Nephron progenitor cell (in vitro differentiated cells): ENCODE measurements around the gene HTR1D.

Source experiments
- DNase-seq: peaks from one replicate; pipeline ENCODE4 v3.0.0; 2021
- H3K27ac Mint-ChIP-seq: 2 replicates; pipeline ENCODE4 v1.8.0; 2021; ENCODE audit warnings: mild to moderate bottlenecking, moderate library complexity, mixed read lengths
- H3K27me3 Mint-ChIP-seq: 2 replicates; pipeline ENCODE4 v1.8.0; 2021; ENCODE audit warnings: mild to moderate bottlenecking, low read depth, mixed read lengths; ENCODE audit not compliant: poor library complexity
- H3K36me3 Mint-ChIP-seq: 2 replicates; pipeline ENCODE4 v1.8.0; 2021; ENCODE audit warnings: low read depth, mixed read lengths
- H3K4me1 Mint-ChIP-seq: 2 replicates; pipeline ENCODE4 v1.8.0; 2021; ENCODE audit warnings: mixed read lengths
- H3K4me3 Mint-ChIP-seq: 2 replicates; pipeline ENCODE4 v1.8.0; 2021; ENCODE audit warnings: mild to moderate bottlenecking, moderate library complexity, mixed read lengths
- H3K9me3 Mint-ChIP-seq: 2 replicates; pipeline ENCODE4 v1.8.0; 2021; ENCODE audit warnings: mild to moderate bottlenecking, moderate library complexity, mixed read lengths
- TF ChIP-seq, protein P1 (sequence below): fragments of 200-600 bp; sonication (generic); IDR thresholded peaks from 2 replicates; pipeline ENCODE4 v1.5.0; 2021; ENCODE audit warnings: antibody characterized with exemption

Gene HTR1D

DNA sequence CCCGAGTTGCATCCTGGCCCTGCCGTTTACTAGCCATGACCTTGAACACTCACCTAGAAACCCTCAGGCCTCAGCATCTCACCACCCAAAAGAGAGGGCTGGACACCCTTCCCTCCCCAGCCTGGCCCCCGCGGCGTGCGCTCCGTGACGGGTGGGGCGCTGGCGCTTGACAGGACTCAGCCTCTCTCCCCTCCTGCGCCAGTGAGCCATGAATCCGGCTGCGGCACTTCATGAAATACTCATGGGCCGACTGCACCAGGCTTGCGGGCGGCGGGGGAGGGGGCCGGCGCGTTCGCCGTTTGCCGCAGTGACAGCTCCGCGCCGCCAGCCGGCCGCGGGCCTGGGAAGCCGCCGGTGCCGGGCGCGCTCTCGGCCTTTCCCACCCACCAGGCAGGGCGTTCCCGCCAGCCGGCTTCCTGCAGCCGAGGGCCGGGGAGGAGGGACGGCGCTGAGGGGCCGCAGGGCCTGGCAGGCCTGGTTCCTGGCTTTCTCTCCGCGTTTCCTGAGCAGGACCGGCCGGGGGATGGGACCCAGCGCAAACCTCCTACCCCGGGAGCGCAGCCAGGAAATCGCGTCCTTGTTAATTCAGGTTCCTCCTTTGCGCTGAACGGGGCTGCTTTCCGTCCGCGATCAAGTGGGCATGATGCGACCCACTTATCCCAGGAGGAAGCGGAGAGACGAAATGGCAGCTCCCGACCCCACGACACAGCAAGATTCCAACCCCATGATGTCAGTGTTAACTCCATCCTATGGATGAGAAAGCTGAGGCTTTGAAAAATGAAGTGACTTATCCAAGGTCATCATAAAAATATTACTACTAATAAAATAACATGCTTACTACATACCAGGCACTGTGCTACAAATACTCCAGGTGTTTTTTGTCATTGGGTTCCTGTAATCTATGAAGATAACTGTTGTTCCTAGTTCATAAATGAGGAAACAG, 39.6 kb downstream of the HTR1D start:
- peak overlapping the region; percentile 85 for H3K4me3 Mint-ChIP-seq
- TF ChIP-seq, protein P1, sequence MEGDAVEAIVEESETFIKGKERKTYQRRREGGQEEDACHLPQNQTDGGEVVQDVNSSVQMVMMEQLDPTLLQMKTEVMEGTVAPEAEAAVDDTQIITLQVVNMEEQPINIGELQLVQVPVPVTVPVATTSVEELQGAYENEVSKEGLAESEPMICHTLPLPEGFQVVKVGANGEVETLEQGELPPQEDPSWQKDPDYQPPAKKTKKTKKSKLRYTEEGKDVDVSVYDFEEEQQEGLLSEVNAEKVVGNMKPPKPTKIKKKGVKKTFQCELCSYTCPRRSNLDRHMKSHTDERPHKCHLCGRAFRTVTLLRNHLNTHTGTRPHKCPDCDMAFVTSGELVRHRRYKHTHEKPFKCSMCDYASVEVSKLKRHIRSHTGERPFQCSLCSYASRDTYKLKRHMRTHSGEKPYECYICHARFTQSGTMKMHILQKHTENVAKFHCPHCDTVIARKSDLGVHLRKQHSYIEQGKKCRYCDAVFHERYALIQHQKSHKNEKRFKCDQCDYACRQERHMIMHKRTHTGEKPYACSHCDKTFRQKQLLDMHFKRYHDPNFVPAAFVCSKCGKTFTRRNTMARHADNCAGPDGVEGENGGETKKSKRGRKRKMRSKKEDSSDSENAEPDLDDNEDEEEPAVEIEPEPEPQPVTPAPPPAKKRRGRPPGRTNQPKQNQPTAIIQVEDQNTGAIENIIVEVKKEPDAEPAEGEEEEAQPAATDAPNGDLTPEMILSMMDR: no peak
- H3K4me1 Mint-ChIP-seq: peaks cover 18% of the 10 kb centered on the region
- peak; percentile 85 for DNase-seq
- peaks cover 61% of the 10 kb centered on the region for H3K27me3 Mint-ChIP-seq
- H3K9me3 Mint-ChIP-seq: no peaks in the 10 kb centered on the region
- H3K27ac Mint-ChIP-seq: no peak overlapping the region
- no peaks in the 10 kb centered on the region for H3K36me3 Mint-ChIP-seq

GRCh38 chr1:23177031-23177430, 40.3 kb downstream of the HTR1D start:
- Mint-ChIP-seq H3K36me3 (no peaks in the 10 kb centered on the region), H3K27ac (no peak overlapping the region), H3K27me3 (peaks cover 57% of the 10 kb centered on the region)

GRCh38 chr1:23174426-23175110, 42.7 kb downstream of the HTR1D start:
- H3K9me3 Mint-ChIP-seq: no peaks in the 10 kb centered on the region
- H3K4me3 Mint-ChIP-seq: no peak overlapping the region
- no peaks in the 10 kb centered on the region for H3K36me3 Mint-ChIP-seq
- H3K27me3 Mint-ChIP-seq: peaks cover 48% of the 10 kb centered on the region
- no peak overlapping the region for H3K27ac Mint-ChIP-seq
- TF ChIP-seq, protein P1: no peak
- peaks cover 25% of the 10 kb centered on the region for H3K4me1 Mint-ChIP-seq
- no peak for DNase-seq

More at GRCh38 chr1:23177031-23177430, 40.3 kb downstream of the HTR1D start:
- Mint-ChIP-seq H3K4me3 (peak overlapping the region; percentile 74), H3K4me1 (peaks cover 18% of the 10 kb centered on the region), H3K9me3 (no peaks in the 10 kb centered on the region)
- TF ChIP-seq, protein P1: no peak
- no peak for DNase-seq

GRCh38 chr1:23171181-23171755, 46.0 kb downstream of the HTR1D start:
- Mint-ChIP-seq H3K27ac (no peak overlapping the region), H3K36me3 (no peaks in the 10 kb centered on the region), H3K4me3 (no peak overlapping the region), H3K4me1 (peaks cover 22% of the 10 kb centered on the region), H3K9me3 (no peaks in the 10 kb centered on the region), H3K27me3 (peaks cover 22% of the 10 kb centered on the region)
- TF ChIP-seq, protein P1: no peak
- DNase-seq: no peak

DNA sequence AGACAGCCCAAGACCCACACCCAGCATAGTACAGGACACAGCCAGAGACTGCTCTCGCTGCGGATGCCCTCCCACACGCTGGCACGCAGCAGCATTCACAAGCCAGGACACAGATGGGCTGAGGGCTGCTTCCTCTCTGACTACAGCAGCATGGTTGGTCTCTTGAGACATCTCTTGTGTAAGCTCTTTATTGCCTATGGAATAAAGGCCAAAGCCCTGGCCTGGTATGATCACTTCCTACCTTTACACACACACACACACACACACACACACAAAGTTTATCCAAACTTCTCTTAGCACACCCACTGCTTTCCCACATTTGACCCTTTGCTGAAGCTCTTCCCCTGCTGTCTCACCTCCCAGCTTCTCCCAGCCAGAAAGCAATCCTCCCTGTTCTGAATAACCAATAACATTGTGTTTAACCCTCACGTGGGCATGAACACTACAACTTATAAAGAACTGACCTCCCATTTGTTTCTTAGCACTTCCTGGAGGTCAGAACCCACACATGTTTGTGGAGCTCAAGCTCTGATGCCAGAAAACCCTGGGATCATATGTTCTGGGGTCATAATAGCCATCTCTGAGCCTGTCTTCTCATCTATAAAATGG, 47.5 kb downstream of the HTR1D start:
- Mint-ChIP-seq H3K36me3 (peaks cover 3% of the 10 kb centered on the region), H3K27me3 (peaks cover 10% of the 10 kb centered on the region), H3K4me1 (peaks cover 33% of the 10 kb centered on the region), H3K4me3 (peak overlapping the region; percentile 97), H3K27ac (peak overlapping the region; percentile 5), H3K9me3 (no peaks in the 10 kb centered on the region)
- DNase-seq: peak; percentile 23
- TF ChIP-seq, protein P1: no peak
